Activated T-helper 1 cell treated with anti-CD3 and anti-CD28 coated beads, Interleukin-2, amount 50 U/mL, for 16 hours (primary cell): ENCODE results near the gene HDC.

ENCODE experiments used
- DNase-seq, 2 donors: peaks; one replicate each; pipeline ENCODE4 v3.0.0-alpha.2; 2020; ENCODE audit warnings: low read depth in 1 of 2, low spot score in 1 of 2

Gene HDC

DNA sequence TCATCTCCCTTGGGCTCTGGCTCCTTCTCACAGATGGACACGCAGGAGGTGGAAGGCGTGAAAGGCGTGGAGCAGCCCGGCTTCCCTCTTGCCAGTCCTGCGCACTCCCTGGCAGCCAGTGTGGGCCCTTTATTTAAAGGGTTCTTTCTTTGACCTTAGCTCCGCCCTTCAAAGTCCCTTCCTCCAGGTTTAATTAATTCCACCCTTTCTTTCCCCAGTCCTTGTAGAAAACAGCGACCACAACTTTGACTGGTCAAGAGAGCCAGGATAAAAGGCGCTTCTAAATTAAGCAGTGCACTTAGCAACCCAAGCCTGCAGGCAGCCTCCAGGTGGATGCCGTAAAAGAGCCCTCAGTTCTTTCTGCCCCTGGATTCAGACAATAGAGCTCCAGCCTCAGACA, at the start of gene HDC:
TSS of gene HDC (minus strand) at position 107 of the 400 bp plus-strand sequence. CDS start at position 4, 103 bp downstream.
- DNase-seq: no peak

DNA sequence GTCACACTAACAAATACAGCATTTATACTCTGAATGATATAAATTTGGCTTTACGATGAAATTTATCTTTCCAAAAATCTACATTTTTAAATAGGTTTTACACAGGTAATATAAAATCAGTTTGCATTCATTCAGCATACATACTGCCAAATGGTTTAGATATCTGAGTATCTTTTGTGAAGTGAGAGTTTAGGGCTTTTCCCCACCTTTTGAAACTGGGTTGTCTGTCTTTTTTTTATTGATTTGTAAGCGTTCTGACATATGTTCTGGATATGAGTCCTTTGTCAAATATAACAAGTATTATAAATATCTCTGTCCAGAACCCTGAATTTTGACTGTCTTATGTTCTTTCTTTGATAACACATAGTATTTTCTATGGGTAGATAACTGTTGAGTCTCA, 47.1 kb upstream of the HDC start:
- DNase-seq: no peak

DNA sequence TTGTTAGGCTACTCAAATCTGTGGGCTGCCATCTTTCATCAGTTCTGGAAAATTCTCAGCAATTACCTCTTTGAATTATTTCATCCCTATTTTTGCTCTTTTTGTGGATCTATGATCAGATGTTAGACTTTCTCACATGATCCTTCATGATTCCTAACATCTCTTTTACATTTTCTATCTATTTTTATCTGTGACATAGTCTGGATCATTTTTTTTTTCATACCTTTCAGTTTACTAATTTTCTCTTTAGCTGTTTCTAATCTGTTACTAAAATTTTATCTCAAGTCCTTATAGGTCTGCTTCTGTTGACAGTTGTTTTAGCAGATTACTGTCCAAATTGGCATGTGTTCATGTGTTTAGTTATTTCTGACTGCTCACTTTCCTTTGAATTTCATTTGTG, 42.3 kb upstream of the HDC start:
- no peak for DNase-seq

DNA sequence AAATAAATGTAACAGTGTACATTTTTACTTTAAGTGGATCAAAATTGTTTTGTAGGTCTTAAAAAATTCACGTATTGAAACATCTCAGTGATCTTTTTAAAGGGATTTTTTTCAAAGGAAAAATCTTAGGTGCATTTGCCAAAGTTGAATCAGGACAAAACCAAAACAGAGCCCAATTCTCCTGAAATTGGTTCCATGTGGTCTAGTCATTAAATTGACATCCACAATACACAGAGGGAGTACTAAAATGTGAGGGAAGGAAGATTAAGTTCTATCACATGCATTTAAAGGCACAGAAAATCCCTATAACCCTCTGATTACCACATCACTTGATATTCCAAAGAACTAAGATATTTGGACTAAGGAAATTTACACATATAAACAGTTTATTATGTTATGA, 39.3 kb upstream of the HDC start:
- no peak for DNase-seq

DNA sequence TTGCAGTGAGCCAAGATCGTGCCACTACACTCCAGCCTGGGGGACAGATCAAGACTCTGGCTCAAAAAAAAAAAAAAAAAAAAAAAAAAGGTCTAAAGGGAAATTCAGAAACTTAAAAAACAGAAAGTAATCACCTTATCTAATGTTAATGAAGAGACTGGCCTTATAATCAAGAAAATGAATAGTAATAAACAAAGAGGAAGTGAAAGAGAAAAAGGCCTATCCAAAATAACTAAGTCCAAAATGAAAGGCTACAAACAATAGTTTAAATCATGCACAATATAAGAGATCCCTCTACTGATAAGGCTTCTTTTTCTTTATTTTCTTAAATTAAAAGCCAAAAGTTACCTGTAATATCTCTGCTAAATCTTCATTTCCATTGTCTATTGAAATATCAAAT, 37.1 kb upstream of the HDC start:
- no peak for DNase-seq

DNA sequence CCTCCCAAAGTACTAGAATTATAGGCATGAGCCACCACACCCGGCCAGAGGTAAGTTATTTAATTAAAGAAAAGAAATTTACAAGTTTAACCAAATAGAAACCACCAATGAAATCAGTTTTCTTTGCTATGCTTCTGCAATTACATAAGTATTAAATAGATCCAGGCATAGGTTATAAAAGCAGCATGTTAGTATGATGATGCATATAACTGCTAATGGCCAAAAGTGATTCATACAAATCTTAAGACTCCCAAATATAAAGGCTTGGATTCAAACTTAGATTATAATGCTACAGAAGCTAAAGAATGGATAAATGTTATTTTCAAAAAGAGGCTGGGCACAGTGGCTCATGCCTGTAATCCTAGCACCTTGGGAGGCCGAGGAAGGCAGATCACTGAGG, 32.8 kb upstream of the HDC start:
- DNase-seq: no peak

- DNase-seq: no peak
These were observed 30.4 kb upstream of the HDC start for GRCh38 chr15:50295966-50296365.

GRCh38 chr15:50289749-50290148, 24.2 kb upstream of the HDC start:
- no peak for DNase-seq

GRCh38 chr15:50287324-50288116, 22.0 kb upstream of the HDC start:
- DNase-seq: no peak

DNA sequence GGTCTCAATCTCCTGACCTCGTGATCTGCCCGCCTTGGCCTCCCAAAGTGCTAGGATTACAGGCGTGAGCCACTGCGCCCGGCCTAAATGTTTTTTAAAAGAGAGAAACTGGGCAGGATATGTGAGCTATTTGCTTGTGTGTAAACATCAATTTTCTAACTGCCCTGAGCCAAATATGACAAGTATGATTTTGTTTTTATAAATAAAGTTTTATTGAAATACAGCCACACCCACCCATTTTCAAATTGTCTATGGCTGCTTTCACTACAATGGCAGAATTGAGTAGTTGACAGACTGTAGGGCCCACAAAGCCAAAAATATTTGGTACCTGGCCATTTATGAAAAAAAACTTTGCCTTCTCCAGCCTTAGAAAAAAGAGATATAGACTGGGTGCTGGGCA, 15.9 kb upstream of the HDC start:
- DNase-seq: no peak

GRCh38 chr15:50280271-50280670, 14.7 kb upstream of the HDC start:
- no peak for DNase-seq

DNA sequence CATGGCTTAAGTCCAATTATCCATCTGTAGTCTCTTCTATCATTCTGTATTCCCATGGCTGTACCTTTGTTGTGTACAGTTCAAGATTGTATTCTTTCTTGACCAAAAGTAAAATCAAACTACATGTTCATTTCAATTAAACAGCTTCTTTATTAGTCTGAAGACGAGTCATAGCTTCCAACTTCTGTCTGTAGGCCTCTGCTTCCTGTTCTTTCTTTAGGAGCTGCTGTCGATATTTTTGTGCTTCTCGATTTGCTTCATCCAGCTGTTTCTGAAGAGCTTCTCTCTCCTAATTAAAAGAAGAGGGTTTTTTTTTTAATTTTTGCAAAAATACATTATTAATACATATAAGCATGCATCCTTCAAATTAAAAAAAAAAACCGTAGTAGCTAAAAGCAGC, 13.0 kb upstream of the HDC start:
- no peak for DNase-seq

GRCh38 chr15:50277370-50277769, 11.8 kb upstream of the HDC start:
- no peak for DNase-seq

- DNase-seq: no peak
These were observed 10.4 kb upstream of the HDC start for GRCh38 chr15:50275908-50276307.

GRCh38 chr15:50275091-50275490, 9.6 kb upstream of the HDC start:
- no peak for DNase-seq

GRCh38 chr15:50267577-50267976, 2.1 kb upstream of the HDC start:
- no peak for DNase-seq

GRCh38 chr15:50262533-50262932, 3.0 kb downstream of the HDC start:
- DNase-seq: no peak

DNA sequence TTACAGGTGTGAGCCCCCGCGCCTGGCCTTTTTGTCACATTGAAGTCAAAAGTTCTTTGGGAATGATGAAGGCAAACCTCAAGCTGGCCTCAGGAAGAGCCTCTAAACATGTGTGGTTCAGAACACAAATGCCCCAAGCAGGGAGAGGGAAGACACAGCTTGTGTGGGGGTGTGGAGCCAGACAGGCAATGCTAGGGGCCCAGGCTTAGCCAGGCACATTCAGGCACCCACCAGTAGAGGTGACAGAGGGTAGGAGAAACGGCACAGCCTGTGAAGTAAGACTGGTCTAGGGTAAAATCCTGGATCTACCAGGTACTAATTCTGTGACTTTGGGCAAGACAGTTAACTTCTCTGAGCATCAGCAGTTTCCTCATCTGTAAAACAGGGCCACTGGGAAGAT, 3.5 kb downstream of the HDC start:
- no peak for DNase-seq

DNA sequence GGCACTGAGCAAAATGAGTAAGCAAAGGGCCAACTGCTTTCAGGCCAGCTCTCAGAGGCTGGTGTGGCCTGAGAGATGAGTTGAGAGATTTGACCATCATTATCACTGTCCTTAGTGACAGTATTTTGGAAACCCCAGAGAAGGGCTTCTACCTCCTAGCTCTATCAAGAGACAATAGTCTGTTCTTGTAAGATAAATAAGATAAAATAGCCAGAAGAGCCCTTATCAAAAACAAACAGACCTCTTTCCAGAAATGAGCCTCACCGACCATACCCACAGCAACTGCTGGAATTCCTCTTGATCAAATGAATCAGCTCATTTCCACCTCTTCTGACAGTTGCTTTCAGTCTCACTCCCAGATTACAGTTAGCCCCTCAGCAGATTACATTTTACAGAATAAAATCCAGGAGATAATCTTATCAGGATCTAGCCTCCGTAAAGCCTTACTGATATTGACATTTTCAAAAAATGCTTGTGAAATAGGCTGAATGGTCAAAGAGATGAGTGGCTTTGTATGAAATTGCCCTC, 4.5 kb downstream of the HDC start:
- no peak for DNase-seq

GRCh38 chr15:50259276-50259675, 6.2 kb downstream of the HDC start:
- DNase-seq: no peak

DNA sequence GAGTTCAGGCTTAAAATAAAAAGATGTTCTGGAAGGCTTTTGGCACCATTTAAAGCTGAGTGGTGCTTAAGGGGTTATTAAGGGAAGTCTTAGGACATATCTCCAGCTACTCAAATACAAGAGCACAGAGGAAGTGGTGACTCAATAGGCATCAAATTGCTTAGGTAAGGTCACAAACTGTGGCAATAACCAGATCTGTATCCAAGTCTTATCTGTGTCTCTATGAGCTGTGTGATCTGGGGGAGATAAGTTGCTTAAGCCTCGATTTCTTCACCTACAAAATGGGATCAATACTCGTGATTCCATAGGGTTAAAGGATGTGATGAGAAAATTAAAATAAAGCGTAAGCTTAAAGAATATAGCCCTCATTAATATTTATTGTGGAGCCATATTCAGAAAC, 7.6 kb downstream of the HDC start:
- no peak for DNase-seq

GRCh38 chr15:50257332-50257731, 8.2 kb downstream of the HDC start:
- DNase-seq: no peak
